Measurements from ENCODE around the gene SPTBN5.

DNA sequence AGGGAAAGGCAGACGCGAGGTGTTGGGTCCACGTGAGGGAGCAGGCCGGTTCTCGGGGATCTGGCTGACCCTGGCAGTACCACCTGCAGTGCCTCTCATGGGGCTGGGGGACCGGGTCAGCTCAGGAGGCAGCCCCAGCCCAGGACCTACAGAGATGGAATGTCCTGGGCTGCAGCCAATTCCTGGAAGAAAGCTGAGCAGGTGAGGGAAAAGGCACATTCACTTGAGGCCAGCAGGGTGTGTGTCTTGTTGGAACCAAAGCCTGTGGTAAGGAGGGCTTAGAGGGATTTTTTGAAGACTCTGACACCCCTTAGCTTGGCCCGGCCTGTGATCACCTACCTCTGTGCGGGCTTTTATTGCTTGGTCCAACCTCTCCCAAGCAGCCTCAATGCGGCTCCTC lies 39.4 kb downstream of the SPTBN5 start:
- TF ChIP-seq, protein P1, sequence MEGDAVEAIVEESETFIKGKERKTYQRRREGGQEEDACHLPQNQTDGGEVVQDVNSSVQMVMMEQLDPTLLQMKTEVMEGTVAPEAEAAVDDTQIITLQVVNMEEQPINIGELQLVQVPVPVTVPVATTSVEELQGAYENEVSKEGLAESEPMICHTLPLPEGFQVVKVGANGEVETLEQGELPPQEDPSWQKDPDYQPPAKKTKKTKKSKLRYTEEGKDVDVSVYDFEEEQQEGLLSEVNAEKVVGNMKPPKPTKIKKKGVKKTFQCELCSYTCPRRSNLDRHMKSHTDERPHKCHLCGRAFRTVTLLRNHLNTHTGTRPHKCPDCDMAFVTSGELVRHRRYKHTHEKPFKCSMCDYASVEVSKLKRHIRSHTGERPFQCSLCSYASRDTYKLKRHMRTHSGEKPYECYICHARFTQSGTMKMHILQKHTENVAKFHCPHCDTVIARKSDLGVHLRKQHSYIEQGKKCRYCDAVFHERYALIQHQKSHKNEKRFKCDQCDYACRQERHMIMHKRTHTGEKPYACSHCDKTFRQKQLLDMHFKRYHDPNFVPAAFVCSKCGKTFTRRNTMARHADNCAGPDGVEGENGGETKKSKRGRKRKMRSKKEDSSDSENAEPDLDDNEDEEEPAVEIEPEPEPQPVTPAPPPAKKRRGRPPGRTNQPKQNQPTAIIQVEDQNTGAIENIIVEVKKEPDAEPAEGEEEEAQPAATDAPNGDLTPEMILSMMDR (IDR thresholded peaks at IDR 0.05; ENCODE audit: low read depth, low read length, poor library complexity, severe bottlenecking): no peak
- no peak for TF ChIP-seq EZH2phosphoT487 (IDR thresholded peaks at IDR 0.05; ENCODE audit: borderline replicate concordance, low read length)

All from DOHH2 (cell line).